Mucosa of descending colon (tissue), 3 donors: ENCODE data around the gene PHF23. TPM values are rescaled to one million over a fixed set of nuclear protein-coding genes. Genes with fewer than 3 reads are reported as not detected.

ENCODE experiments used
- ATAC-seq: fragments of 200-7000 bp; cut with Tn5 transposase; one replicate; pipeline ENCODE4 v1.9.1; 2020; ENCODE audit warnings: mild to moderate bottlenecking, moderate library complexity
- DNase-seq, 3 donors: peaks; one replicate each; pipeline ENCODE4 v3.0.0-alpha.2; 2020
- H3K36me3 ChIP-seq: fragments of 200-600 bp; one replicate; pipeline ENCODE4 v1.8.0; 2021; ENCODE audit warnings: low read depth, mild to moderate bottlenecking
- H3K4me1 ChIP-seq: fragments of 200-600 bp; one replicate; pipeline ENCODE4 v1.8.0; 2021; ENCODE audit warnings: low read depth, mild to moderate bottlenecking
- H3K4me3 ChIP-seq: fragments of 200-600 bp; one replicate; pipeline ENCODE4 v1.8.0; 2021; ENCODE audit warnings: mild to moderate bottlenecking
- H3K9me3 ChIP-seq: fragments of 200-600 bp; one replicate; pipeline ENCODE4 v1.8.0; 2021; ENCODE audit warnings: mild to moderate bottlenecking
- CTCF ChIP-seq: fragments of 200-600 bp; IDR thresholded peaks from one replicate; pipeline ENCODE4 v1.8.0; 2022; ENCODE audit warnings: antibody characterized with exemption, mild to moderate bottlenecking
- intact Hi-C, 2 donors: fragments of 100-400 bp; cut with DNase I in 1 of 2; cut with micrococcal nuclease in 1 of 2; formaldehyde crosslinking; loops; one replicate each; pipeline versions ENCODE4 v1.11.0 to v1.11.1; 2022; cut with DNase I, micrococcal nuclease
- total RNA-seq, 3 donors: library from RNA; stranded (reverse); fragmentation: NEBNext Ultra II Directional in 2 of 3; extraction: Animal tissue kit (Norgen Biotek cat#: 25700) in 2 of 3; gene quantifications; one replicate each; pipeline versions ENCODE4 v1.2.1 to v1.2.4, GENCODE V29; 2021 to 2023
- donor health status: DM: no; HTN: no; CAD: no; lungs with moderate emphysema.
- donor health status: DM: no; HTN: no; CAD: no.
- donor health status: DM: no; HTN: yes; CAD: no.

Gene PHF23
- total RNA-seq, 3 donors from 2014 or later = 36.0 to 49.8 (median 36.8) TPM

GRCh38 chr17:7263801-7264078, 24.5 kb upstream of the PHF23 start:
- peak; percentile 14 for ATAC-seq
- no peaks in the 10 kb centered on the region for H3K36me3 ChIP-seq
- peaks cover 19% of the 10 kb centered on the region for H3K4me1 ChIP-seq
- no peak overlapping the region for H3K4me3 ChIP-seq
- DNase-seq = peak in 2 of 3 donors; percentile 71 to 81
- no peaks in the 10 kb centered on the region for H3K9me3 ChIP-seq
- no peak for TF ChIP-seq CTCF
- intact Hi-C loops = no loop called here

- H3K36me3 ChIP-seq = no peaks in the 10 kb centered on the region
- intact Hi-C loops = no loop called here
- H3K9me3 ChIP-seq = no peaks in the 10 kb centered on the region
- H3K4me1 ChIP-seq = peaks cover 24% of the 10 kb centered on the region
- no peak for TF ChIP-seq CTCF
- DNase-seq (peak; percentile 91 to 98 (median 93)), ATAC-seq (peak; percentile 67)
- peak overlapping the region; percentile 67 for H3K4me3 ChIP-seq
Measured at GRCh38 chr17:7262935-7263800, 23.9 kb upstream of the PHF23 start.

- Histone ChIP-seq H3K36me3 (no peaks in the 10 kb centered on the region), H3K4me1 (peaks cover 32% of the 10 kb centered on the region), H3K9me3 (no peaks in the 10 kb centered on the region), H3K4me3 (peak within 1 kb of the TSS; percentile 67)
- intact Hi-C loops = no loop called here
- DNase-seq (peak; percentile 94 to 96 (median 96)), ATAC-seq (peak; percentile 69)
- TF ChIP-seq CTCF = peak; percentile 23
Measured at GRCh38 chr17:7262192-7262934, 23.1 kb upstream of the PHF23 start, which contains the start of gene CLDN7. CLDN7 (minus strand) TSS chr17:7262478; CDS start chr17:7262043, 435 bp downstream.

GRCh38 chr17:7261379-7262191, 22.3 kb upstream of the PHF23 start:
- no peaks in the 10 kb centered on the region for H3K36me3 ChIP-seq
- peak overlapping the region; percentile 67 for H3K4me3 ChIP-seq
- DNase-seq = peak; percentile 30 to 65 (median 62)
- H3K9me3 ChIP-seq = no peaks in the 10 kb centered on the region
- TF ChIP-seq CTCF = no peak
- peaks cover 33% of the 10 kb centered on the region for H3K4me1 ChIP-seq
- intact Hi-C loops = no loop called here
- no peak for ATAC-seq

GRCh38 chr17:7260651-7261378, 21.6 kb upstream of the PHF23 start:
- Histone ChIP-seq H3K4me1 (peaks cover 30% of the 10 kb centered on the region), H3K4me3 (peak overlapping the region; percentile 67), H3K36me3 (no peaks in the 10 kb centered on the region), H3K9me3 (no peaks in the 10 kb centered on the region)
- ATAC-seq (peak; percentile 32), DNase-seq (peak; percentile 84 to 88 (median 88))
- no peak for TF ChIP-seq CTCF
- intact Hi-C loops = no loop called here
